ENCODE results near the gene SPINDOC. TPM values are rescaled to one million over a fixed set of nuclear protein-coding genes. Genes with fewer than 3 reads are reported as not detected.

SPINDOC gene
- total RNA-seq, 1 donor from 2014 or later, result 48.3 TPM

DNA sequence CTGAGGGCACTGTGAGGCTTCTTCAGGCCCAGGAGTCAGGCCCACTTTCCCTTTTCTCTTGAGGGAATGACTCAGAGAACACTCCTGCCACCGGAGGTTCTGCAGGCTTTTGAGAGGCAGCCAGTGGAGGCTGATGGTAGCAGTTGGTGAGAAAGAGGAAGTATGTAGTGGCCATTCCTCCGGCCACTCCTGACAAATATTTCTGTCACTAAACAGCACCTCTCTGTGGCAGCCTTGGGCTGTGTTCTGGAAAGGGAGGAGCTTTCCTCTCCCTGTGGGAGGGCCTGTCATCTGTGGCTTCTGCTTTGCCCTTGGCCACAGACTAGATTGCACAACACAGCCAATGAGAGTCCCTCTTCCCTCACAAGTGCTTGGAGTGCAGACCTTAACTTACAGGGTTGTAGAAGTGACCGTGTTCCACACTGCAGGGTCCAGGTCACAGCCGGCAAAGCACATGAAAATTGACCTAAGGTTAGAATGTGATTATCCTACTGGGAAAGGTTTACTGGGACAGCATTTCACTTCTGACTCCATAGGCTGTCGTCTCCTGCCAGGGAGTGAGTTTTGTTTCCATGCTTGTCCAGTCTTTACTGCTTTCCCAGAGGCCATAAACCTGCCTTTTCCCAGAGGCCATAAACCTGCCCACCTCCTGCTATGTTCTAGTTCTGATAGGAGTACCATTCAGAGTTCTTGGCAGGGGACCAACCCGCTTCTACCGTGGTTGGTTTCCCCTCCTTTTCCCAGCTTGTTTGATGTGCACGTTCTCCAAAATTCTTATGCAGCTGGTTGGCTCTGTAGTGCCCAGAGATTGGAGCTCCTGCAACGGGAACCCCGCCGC is 58.9 kb downstream of the SPINDOC start:
- Mint-ChIP-seq H3K9me3 (ENCODE audit: unreplicated experiment) (no peaks in the 10 kb centered on the region), H3K27ac (ENCODE audit: unreplicated experiment) (no peak overlapping the region), H3K36me3 (ENCODE audit: low read depth, unreplicated experiment) (peaks cover 6% of the 10 kb centered on the region), H3K4me1 (ENCODE audit: low read depth, unreplicated experiment) (peaks cover 37% of the 10 kb centered on the region), H3K4me3 (ENCODE audit: unreplicated experiment) (no peak overlapping the region), H3K27me3 (ENCODE audit: low read depth, unreplicated experiment) (no peaks in the 10 kb centered on the region)
- Histone ChIP-seq H3K79me2 (ENCODE audit: insufficient read depth, low read length) (peaks cover 92% of the 10 kb centered on the region), H3K27ac (ENCODE audit: low read depth, low read length) (no peak overlapping the region), H3K9ac (ENCODE audit: low read length) (no peak overlapping the region), H3K36me3 (ENCODE audit: insufficient read depth, low read length) (no peaks in the 10 kb centered on the region), H2AFZ (ENCODE audit: low read depth, low read length) (no peak overlapping the region), H3K9me3 (ENCODE audit: insufficient read depth, low read depth, low read length) (no peaks in the 10 kb centered on the region), H3K27me3 (ENCODE audit: insufficient read depth, low read length) (no peaks in the 10 kb centered on the region), H3K4me3 (ENCODE audit: insufficient read depth, low read depth, low read length) (no peak overlapping the region), H4K20me1 (ENCODE audit: insufficient read depth, low read length) (peaks cover 97% of the 10 kb centered on the region), H3K4me2 (ENCODE audit: low read length) (peak overlapping the region; percentile 56), H3K4me1 (ENCODE audit: insufficient read depth, low read length) (peaks cover 18% of the 10 kb centered on the region)
- FAIRE-seq (peak; percentile 76), DNase-seq (ENCODE audit: low read depth) (peak; percentile 89)
- TF ChIP-seq CTCF (IDR thresholded peaks at IDR 0.05; ENCODE audit: insufficient read depth, low read depth, low read length), result peak; percentile 28
- no peak for TF ChIP-seq EZH2 (IDR thresholded peaks at IDR 0.05; ENCODE audit: insufficient read depth, low read length)

- Mint-ChIP-seq H3K36me3 (ENCODE audit: low read depth, unreplicated experiment) (peaks cover 6% of the 10 kb centered on the region), H3K27ac (ENCODE audit: unreplicated experiment) (no peak overlapping the region), H3K9me3 (ENCODE audit: unreplicated experiment) (no peaks in the 10 kb centered on the region), H3K27me3 (ENCODE audit: low read depth, unreplicated experiment) (no peaks in the 10 kb centered on the region), H3K4me1 (ENCODE audit: low read depth, unreplicated experiment) (peaks cover 34% of the 10 kb centered on the region), H3K4me3 (ENCODE audit: unreplicated experiment) (no peak overlapping the region)
- DNase-seq (ENCODE audit: low read depth) (no peak), FAIRE-seq (no peak)
- no peak overlapping the region for H2AFZ ChIP-seq (ENCODE audit: low read depth, low read length)
- no peaks in the 10 kb centered on the region for H3K9me3 ChIP-seq (ENCODE audit: insufficient read depth, low read depth, low read length)
- peaks cover 18% of the 10 kb centered on the region for H3K4me1 ChIP-seq (ENCODE audit: insufficient read depth, low read length)
- H3K4me3 ChIP-seq (ENCODE audit: insufficient read depth, low read depth, low read length), result no peak overlapping the region
- H3K9ac ChIP-seq (ENCODE audit: low read length), result no peak overlapping the region
- no peak overlapping the region for H3K4me2 ChIP-seq (ENCODE audit: low read length)
- TF ChIP-seq EZH2 (IDR thresholded peaks at IDR 0.05; ENCODE audit: insufficient read depth, low read length) (no peak), CTCF (IDR thresholded peaks at IDR 0.05; ENCODE audit: insufficient read depth, low read depth, low read length) (no peak)
- H3K79me2 ChIP-seq (ENCODE audit: insufficient read depth, low read length), result peaks cover 92% of the 10 kb centered on the region
- H3K36me3 ChIP-seq (ENCODE audit: insufficient read depth, low read length), result no peaks in the 10 kb centered on the region
- peaks cover 97% of the 10 kb centered on the region for H4K20me1 ChIP-seq (ENCODE audit: insufficient read depth, low read length)
- no peak overlapping the region for H3K27ac ChIP-seq (ENCODE audit: low read depth, low read length)
- no peaks in the 10 kb centered on the region for H3K27me3 ChIP-seq (ENCODE audit: insufficient read depth, low read length)
Observed at GRCh38 chr11:63872800-63873197, 59.5 kb downstream of the SPINDOC start.

GRCh38 chr11:63873311-63873710 is 60.1 kb downstream of the SPINDOC start:
- no peak overlapping the region for H3K27ac ChIP-seq (ENCODE audit: low read depth, low read length)
- DNase-seq (ENCODE audit: low read depth) (no peak), FAIRE-seq (no peak)
- H3K27me3 Mint-ChIP-seq (ENCODE audit: low read depth, unreplicated experiment), result no peaks in the 10 kb centered on the region
- H3K4me3 ChIP-seq (ENCODE audit: insufficient read depth, low read depth, low read length), result no peak overlapping the region
- peaks cover 18% of the 10 kb centered on the region for H3K4me1 ChIP-seq (ENCODE audit: insufficient read depth, low read length)
- H3K4me3 Mint-ChIP-seq (ENCODE audit: unreplicated experiment), result no peak overlapping the region
- H3K4me2 ChIP-seq (ENCODE audit: low read length), result no peak overlapping the region
- no peak overlapping the region for H3K27ac Mint-ChIP-seq (ENCODE audit: unreplicated experiment)
- H2AFZ ChIP-seq (ENCODE audit: low read depth, low read length), result no peak overlapping the region
- no peaks in the 10 kb centered on the region for H3K27me3 ChIP-seq (ENCODE audit: insufficient read depth, low read length)
- TF ChIP-seq CTCF (IDR thresholded peaks at IDR 0.05; ENCODE audit: insufficient read depth, low read depth, low read length) (no peak), EZH2 (IDR thresholded peaks at IDR 0.05; ENCODE audit: insufficient read depth, low read length) (no peak)
- H3K9ac ChIP-seq (ENCODE audit: low read length), result no peak overlapping the region
- no peaks in the 10 kb centered on the region for H3K9me3 Mint-ChIP-seq (ENCODE audit: unreplicated experiment)
- no peaks in the 10 kb centered on the region for H3K9me3 ChIP-seq (ENCODE audit: insufficient read depth, low read depth, low read length)
- peaks cover 90% of the 10 kb centered on the region for H3K79me2 ChIP-seq (ENCODE audit: insufficient read depth, low read length)
- H4K20me1 ChIP-seq (ENCODE audit: insufficient read depth, low read length), result peaks cover 98% of the 10 kb centered on the region
- no peaks in the 10 kb centered on the region for H3K36me3 ChIP-seq (ENCODE audit: insufficient read depth, low read length)
- peaks cover 36% of the 10 kb centered on the region for H3K4me1 Mint-ChIP-seq (ENCODE audit: low read depth, unreplicated experiment)
- H3K36me3 Mint-ChIP-seq (ENCODE audit: low read depth, unreplicated experiment), result peaks cover 8% of the 10 kb centered on the region
